GM10248 (cell line): ENCODE measurements around the gene RHBDF2.

ENCODE experiments used
- CTCF ChIA-PET: fragments of 300-600 bp; sonication (Branson Sonifier 250); formaldehyde crosslinking; extraction: SDS; loops from one replicate; lab custom pipeline; 2021; ENCODE audit warnings: antibody characterized with exemption; lab: Yijun Ruan, JAX
- POLR2A ChIA-PET: fragments of 350-650 bp; sonication (Branson Sonifier 250); formaldehyde crosslinking; extraction: SDS; loops from one replicate; lab custom pipeline; 2020; ENCODE audit warnings: antibody characterized with exemption; lab: Yijun Ruan, JAX
- DNase-seq: peaks from one replicate; pipeline ENCODE4 v3.0.0; 2012; ENCODE audit errors: extremely low spot score
- TF ChIP-seq, protein P1 (sequence below): IDR thresholded peaks from 2 replicates; pipeline ENCODE4 v1.5.1; 2012; ENCODE audit warnings: mild to moderate bottlenecking, low read depth; ENCODE audit errors: extremely low read depth, missing control alignments, control extremely low read depth

Gene RHBDF2

DNA sequence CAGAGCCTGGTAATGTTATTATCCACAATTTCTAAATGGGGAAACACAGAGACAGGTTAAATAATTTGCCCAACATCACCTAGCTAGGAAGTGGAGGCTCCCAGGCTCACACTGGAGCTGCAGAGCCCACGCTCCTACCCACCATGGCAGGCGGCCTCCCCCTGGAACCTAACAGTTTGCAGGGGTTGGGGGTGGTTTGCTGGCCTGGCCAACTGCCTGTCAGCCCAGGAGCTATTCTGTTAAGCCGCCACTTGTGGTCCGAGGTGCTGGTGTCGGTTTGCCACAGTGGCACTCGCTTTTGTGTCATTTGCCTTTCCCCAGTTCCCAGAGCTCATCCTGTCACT lies 42.2 kb upstream of the RHBDF2 start:
- POLR2A ChIA-PET, result no interaction called here
- TF ChIP-seq, protein P1, sequence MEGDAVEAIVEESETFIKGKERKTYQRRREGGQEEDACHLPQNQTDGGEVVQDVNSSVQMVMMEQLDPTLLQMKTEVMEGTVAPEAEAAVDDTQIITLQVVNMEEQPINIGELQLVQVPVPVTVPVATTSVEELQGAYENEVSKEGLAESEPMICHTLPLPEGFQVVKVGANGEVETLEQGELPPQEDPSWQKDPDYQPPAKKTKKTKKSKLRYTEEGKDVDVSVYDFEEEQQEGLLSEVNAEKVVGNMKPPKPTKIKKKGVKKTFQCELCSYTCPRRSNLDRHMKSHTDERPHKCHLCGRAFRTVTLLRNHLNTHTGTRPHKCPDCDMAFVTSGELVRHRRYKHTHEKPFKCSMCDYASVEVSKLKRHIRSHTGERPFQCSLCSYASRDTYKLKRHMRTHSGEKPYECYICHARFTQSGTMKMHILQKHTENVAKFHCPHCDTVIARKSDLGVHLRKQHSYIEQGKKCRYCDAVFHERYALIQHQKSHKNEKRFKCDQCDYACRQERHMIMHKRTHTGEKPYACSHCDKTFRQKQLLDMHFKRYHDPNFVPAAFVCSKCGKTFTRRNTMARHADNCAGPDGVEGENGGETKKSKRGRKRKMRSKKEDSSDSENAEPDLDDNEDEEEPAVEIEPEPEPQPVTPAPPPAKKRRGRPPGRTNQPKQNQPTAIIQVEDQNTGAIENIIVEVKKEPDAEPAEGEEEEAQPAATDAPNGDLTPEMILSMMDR, result no peak
- no peak for DNase-seq
- CTCF ChIA-PET, result interaction anchor here (1.1 to 4.8 kb wide), 6 partner anchors 10 to 80 kb away, joined by 3 to 53 read pairs (median 4); no protein-coding TSS in a partner anchor

DNA sequence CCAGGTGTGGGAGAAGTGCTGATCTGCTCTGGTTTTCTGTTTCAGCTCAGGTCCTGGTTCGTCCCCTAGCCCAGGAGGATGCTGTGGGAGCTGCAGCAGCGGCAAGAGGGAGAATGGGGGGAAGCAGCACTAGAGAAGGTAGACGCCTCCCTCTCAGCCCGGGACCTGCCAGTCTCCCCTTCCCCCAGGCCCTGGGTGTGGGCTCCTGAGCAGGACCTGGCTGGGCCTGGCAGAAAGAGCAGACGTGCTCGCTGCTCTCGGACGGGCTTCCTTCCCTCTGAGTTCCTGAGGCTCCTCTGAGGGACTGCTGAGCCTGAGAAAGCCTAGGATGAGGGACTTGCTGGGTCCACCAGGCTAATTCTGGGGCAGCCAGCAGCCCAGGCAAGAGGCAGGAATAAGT lies 41.8 kb upstream of the RHBDF2 start:
- ChIA-PET CTCF (interaction anchor here (1.2 to 4.8 kb wide), 5 partner anchors 9 to 80 kb away, joined by 3 to 53 read pairs (median 4); no protein-coding TSS in a partner anchor), POLR2A (no interaction called here)
- no peak for DNase-seq
- TF ChIP-seq, protein P1, result no peak

DNA sequence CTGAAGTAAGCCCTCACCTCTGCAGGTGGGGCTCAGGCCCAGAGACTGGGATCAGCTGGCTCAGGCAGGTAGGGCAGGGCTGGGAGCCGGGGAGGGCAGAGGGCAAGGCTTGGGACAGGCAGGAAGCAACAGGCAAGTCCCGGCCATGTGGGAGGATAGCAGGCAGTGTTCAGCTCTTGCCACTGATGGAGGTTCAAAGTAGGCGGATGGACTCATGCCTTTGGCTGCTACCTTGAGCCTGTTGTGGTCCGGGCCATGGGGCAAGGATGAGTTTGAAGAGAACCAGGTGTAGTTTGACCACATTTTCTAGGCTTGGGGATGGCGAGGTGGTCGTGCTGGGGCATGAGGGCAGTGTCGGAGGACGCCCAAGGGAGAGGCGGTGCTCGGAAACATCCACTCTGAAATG lies 41.3 kb upstream of the RHBDF2 start:
- TF ChIP-seq, protein P1, result no peak
- no peak for DNase-seq
- ChIA-PET POLR2A (no interaction called here), CTCF (interaction anchor here (1.2 to 4.8 kb wide), 4 partner anchors 15 to 81 kb away, joined by 3 to 53 read pairs (median 6); no protein-coding TSS in a partner anchor)

DNA sequence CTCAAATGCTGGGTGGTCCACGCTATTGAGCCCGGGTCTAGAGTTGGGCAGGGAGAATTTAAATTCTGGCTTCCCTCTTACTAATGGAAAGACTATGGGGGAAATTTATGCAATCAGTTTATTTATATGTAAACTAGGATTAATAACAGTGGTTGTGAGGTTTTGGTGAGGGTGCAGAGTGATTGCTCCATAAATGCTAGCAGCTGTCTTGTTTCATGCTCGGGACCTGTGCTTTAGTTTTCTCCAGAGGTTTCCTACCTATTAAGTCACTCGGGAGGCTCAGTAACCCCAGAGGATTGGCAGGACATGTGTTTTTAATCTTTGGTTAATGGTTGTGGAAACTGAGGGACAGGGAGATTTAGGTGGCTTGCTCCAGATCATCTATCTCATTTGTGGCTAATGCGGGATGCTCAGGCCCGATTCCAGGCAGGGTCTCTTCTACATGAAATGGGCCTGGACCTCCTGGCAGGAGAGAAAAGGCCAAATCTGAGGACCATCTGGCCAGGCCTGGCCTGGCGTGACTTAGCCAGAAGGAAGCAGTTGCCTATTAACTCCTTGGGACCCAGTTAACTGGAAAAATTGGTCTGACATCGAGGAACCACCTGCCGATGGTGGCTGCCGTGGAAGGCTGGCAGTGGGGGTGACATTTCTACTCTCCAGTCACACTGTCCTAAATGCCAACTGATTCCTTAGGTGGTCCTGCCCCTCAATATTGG lies 40.7 kb upstream of the RHBDF2 start:
- ChIA-PET POLR2A (no interaction called here), CTCF (interaction anchor here (1.2 to 1.3 kb wide), 2 partner anchors 81 to 83 kb away, joined by 3 read pairs; no protein-coding TSS in a partner anchor)

DNA sequence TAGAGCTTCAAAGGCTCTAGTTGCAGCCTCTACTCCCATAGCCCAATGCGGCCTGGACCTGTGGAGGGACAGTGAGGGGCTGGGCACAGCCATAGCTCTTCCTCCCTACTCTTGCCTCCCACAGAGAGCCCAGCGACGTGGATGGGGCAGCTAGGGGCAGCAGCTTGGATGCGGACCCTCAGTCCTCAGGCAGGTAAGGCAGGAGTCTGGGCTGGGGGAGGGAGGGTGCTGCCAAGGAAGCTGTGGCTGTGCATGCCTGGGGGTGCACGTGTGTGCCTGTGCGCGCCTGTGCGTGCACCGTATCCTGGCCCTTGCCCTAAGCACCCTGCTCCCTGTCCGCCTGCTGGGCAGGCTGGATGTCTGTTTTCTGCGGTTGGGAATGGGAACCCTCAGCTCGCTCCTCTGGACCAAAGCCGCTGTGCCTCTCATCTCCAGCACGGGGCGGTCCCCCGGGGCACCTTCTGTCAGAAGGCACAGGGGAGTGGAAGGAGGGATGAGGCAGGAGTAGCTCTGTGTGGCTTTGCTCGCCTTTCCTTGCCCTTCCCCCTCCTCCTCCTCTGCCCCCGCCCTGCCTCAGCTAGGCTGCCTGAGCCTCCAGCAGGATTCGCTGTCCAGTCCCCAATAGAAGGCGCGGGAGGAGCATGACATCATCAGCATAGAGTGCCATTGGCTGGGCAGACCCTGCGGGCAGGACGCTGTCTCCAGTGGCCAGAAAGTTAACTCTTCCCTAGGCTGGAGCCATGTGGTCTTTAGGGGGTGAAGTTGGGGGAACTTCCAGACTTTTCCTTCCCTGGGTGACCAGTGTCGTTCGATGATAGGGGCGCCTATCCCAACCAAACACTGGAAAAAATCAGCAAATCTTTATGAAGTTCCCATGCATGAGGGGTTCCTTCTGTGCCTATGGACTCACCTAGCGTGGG lies 39.4 kb upstream of the RHBDF2 start:
- DNase-seq, result peak; percentile 62
- TF ChIP-seq, protein P1, result no peak
- ChIA-PET POLR2A (no interaction called here), CTCF (interaction anchor here (1.1 to 1.8 kb wide), 4 partner anchors 17 to 84 kb away, joined by 3 to 11 read pairs (median 4); no protein-coding TSS in a partner anchor)

More for the DNA sequence above, 40.7 kb upstream of the RHBDF2 start:
- TF ChIP-seq, protein P1, result no peak
- no peak for DNase-seq

DNA sequence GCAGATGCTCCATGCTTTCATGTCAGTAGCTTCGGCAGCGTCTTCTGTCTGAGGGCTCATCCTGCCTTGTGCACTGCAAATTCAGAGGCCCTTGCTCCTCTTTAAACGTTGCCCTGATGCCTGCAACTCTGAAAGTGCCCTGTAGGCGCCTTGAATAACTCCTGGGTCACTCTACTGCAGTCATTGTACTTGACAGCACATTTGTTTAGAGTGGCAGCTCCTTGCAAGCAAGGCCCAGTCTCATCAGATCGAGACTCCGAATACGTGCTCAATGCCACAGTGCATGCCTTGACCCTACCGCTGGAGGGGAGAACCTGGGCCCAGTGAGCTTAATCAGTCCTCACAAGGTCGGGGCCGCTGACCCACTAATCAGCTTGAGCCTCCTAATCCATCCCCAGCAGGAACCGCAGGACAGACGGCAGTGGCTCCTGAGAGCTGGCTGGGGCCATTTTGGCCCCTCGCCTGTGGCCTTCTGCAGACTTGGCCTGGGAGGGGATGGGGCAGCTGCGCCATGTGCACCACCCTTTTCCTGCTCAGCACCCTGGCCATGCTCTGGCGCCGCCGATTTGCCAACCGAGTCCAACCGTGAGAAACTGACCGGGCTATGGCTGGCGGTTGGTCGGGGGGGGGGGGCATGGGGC lies 38.5 kb upstream of the RHBDF2 start, which contains the start of gene PRCD:
TSS of gene PRCD (plus strand) at position 414 of the 641 bp plus-strand sequence. CDS start at position 512, 98 bp downstream.
- POLR2A ChIA-PET, result no interaction called here
- DNase-seq, result no peak
- TF ChIP-seq, protein P1, result no peak
- CTCF ChIA-PET, result interaction anchor here (1.1 to 1.8 kb wide), 3 partner anchors 16 to 85 kb away, joined by 4 to 11 read pairs (median 5); no protein-coding TSS in a partner anchor
